Loucy (cell line): Measurements from ENCODE around the gene MET.

Experiments used
- H2AFZ ChIP-seq: fragments of 200-600 bp; sonication (generic); 2 replicates; pipeline ENCODE4 v1.6.0; 2016; ENCODE audit warnings: antibody characterized with exemption, mild to moderate bottlenecking, low read length, moderate library complexity
- H3F3A ChIP-seq: fragments of 200-600 bp; 2 replicates; pipeline ENCODE4 v1.6.0; 2016; ENCODE audit warnings: antibody characterized with exemption, low read depth, mild to moderate bottlenecking
- H3K27me3 ChIP-seq: fragments of 200-600 bp; sonication (generic); 2 replicates; pipeline ENCODE4 v1.6.1; 2014; ENCODE audit warnings: low read length, mild to moderate bottlenecking; ENCODE audit not compliant: insufficient read depth, poor library complexity, severe bottlenecking
- H3K36me3 ChIP-seq: fragments of 200-600 bp; sonication (generic); 2 replicates; pipeline ENCODE4 v1.6.1; 2016; ENCODE audit warnings: low read length; ENCODE audit not compliant: insufficient read depth
- H3K4me1 ChIP-seq: fragments of 200-600 bp; sonication (generic); 2 replicates; pipeline ENCODE4 v1.5.1; 2014; ENCODE audit warnings: low read length, mild to moderate bottlenecking; ENCODE audit not compliant: insufficient read depth, poor library complexity, severe bottlenecking
- H3K4me2 ChIP-seq: fragments of 200-600 bp; sonication (generic); 2 replicates; pipeline ENCODE4 v1.6.0; 2014; ENCODE audit warnings: antibody characterized with exemption, low read length, low read depth, mild to moderate bottlenecking; ENCODE audit not compliant: poor library complexity, severe bottlenecking
- H3K4me3 ChIP-seq: fragments of 200-600 bp; sonication (generic); 2 replicates; pipeline ENCODE4 v1.5.1; 2014; ENCODE audit warnings: low read length, mild to moderate bottlenecking, mixed read lengths; ENCODE audit not compliant: poor library complexity, severe bottlenecking
- H3K79me2 ChIP-seq: fragments of 200-600 bp; sonication (generic); 2 replicates; pipeline ENCODE4 v1.6.1; 2014; ENCODE audit warnings: low read length; ENCODE audit not compliant: insufficient read depth
- H3K9ac ChIP-seq: fragments of 200-600 bp; sonication (generic); 2 replicates; pipeline ENCODE4 v1.6.0; 2014; ENCODE audit warnings: mild to moderate bottlenecking, low read depth, low read length, moderate library complexity; ENCODE audit not compliant: poor library complexity, severe bottlenecking
- H3K9me2 ChIP-seq: fragments of 200-600 bp; sonication (generic); replicated peaks from 2 replicates; pipeline ENCODE4 v1.6.1; 2016; ENCODE audit warnings: low read depth, low read length, mixed read lengths
- H3K9me3 ChIP-seq: fragments of 200-600 bp; sonication (generic); 2 replicates; pipeline ENCODE4 v1.6.1; 2014; ENCODE audit warnings: mild to moderate bottlenecking, antibody characterized with exemption, low read length, low read depth; ENCODE audit not compliant: insufficient read depth
- H4K20me1 ChIP-seq: fragments of 200-600 bp; sonication (generic); 2 replicates; pipeline ENCODE4 v1.6.0; 2014; ENCODE audit warnings: antibody characterized with exemption, low read length, mild to moderate bottlenecking; ENCODE audit not compliant: insufficient read depth, poor library complexity, severe bottlenecking
- CTCF ChIP-seq: fragments of 200-600 bp; sonication (generic); conservative IDR thresholded peaks from 2 replicates; pipeline ENCODE4 v1.5.1; 2014; ENCODE audit warnings: mild to moderate bottlenecking, antibody characterized with exemption, low read length
- EZH2phosphoT487 ChIP-seq: fragments of 200-600 bp; IDR thresholded peaks from 2 replicates; pipeline ENCODE4 v1.6.1; 2018; ENCODE audit warnings: antibody characterized with exemption, mild to moderate bottlenecking, moderate library complexity, borderline replicate concordance

MET gene

GRCh38 chr7:116726149-116726548, 54.2 kb downstream of the MET start:
- TF ChIP-seq CTCF (no peak), EZH2phosphoT487 (no peak)
- Histone ChIP-seq H3K36me3 (no peaks in the 10 kb centered on the region), H3K9ac (no peak overlapping the region), H3K9me3 (no peaks in the 10 kb centered on the region), H3K4me2 (no peak overlapping the region), H3K79me2 (no peaks in the 10 kb centered on the region), H2AFZ (no peak overlapping the region), H3K4me1 (no peaks in the 10 kb centered on the region), H3K27me3 (no peaks in the 10 kb centered on the region), H3F3A (no peaks in the 10 kb centered on the region), H4K20me1 (no peaks in the 10 kb centered on the region), H3K9me2 (no peaks in the 10 kb centered on the region), H3K4me3 (no peak overlapping the region)

GRCh38 chr7:116726713-116727431, 54.9 kb downstream of the MET start:
- H3K36me3 ChIP-seq: no peaks in the 10 kb centered on the region
- H4K20me1 ChIP-seq: no peaks in the 10 kb centered on the region
- no peaks in the 10 kb centered on the region for H3F3A ChIP-seq
- H3K27me3 ChIP-seq: no peaks in the 10 kb centered on the region
- H3K9me2 ChIP-seq: no peaks in the 10 kb centered on the region
- no peak overlapping the region for H3K9ac ChIP-seq
- no peak for TF ChIP-seq CTCF
- TF ChIP-seq EZH2phosphoT487: no peak
- no peaks in the 10 kb centered on the region for H3K4me1 ChIP-seq
- H3K4me2 ChIP-seq: no peak overlapping the region
- H3K4me3 ChIP-seq: no peak overlapping the region
- H2AFZ ChIP-seq: no peak overlapping the region
- no peaks in the 10 kb centered on the region for H3K9me3 ChIP-seq
- H3K79me2 ChIP-seq: no peaks in the 10 kb centered on the region

DNA sequence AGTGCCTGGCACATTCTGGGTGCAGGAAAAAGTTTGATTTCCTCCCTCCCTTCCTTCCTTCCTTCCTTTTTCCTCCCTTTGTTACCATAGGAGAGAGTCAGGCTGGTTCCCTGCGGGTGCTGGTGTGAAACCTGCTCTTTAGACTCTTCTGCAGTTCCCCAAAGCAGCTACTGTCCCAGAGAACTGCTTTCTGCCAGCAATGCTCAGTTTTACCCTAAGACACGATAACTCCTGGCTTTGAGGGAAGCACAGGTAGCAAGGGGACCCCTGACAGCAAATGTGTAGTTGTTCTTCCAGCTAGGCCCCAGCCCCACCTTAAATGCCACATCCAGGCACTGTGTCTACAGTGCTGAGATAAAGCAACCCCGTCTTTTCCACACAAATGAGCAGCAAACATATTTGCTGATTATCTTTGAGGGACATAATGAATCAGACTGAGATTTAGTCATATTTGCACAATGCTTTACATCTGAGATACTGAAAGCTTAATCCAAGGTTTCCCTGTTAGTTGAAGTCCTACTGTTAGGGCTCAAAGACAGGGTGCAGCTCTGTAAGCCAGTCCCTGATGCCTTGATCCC, 55.5 kb downstream of the MET start:
- no peak overlapping the region for H2AFZ ChIP-seq
- no peaks in the 10 kb centered on the region for H3F3A ChIP-seq
- TF ChIP-seq EZH2phosphoT487: no peak
- no peak for TF ChIP-seq CTCF
- H3K4me1 ChIP-seq: no peaks in the 10 kb centered on the region
- no peaks in the 10 kb centered on the region for H3K79me2 ChIP-seq
- no peak overlapping the region for H3K4me2 ChIP-seq
- H3K36me3 ChIP-seq: no peaks in the 10 kb centered on the region
- H3K27me3 ChIP-seq: no peaks in the 10 kb centered on the region
- H3K9me2 ChIP-seq: no peaks in the 10 kb centered on the region
- H3K9me3 ChIP-seq: no peaks in the 10 kb centered on the region
- H3K9ac ChIP-seq: no peak overlapping the region
- H3K4me3 ChIP-seq: no peak overlapping the region
- no peaks in the 10 kb centered on the region for H4K20me1 ChIP-seq
